GM10248 (cell line): ENCODE results near the gene FADS2.

Source experiments
- CTCF ChIA-PET: fragments of 300-600 bp; sonication (Branson Sonifier 250); formaldehyde crosslinking; extraction: SDS; loops from one replicate; lab custom pipeline; 2021; ENCODE audit warnings: antibody characterized with exemption; lab: Yijun Ruan, JAX
- POLR2A ChIA-PET: fragments of 350-650 bp; sonication (Branson Sonifier 250); formaldehyde crosslinking; extraction: SDS; loops from one replicate; lab custom pipeline; 2020; ENCODE audit warnings: antibody characterized with exemption; lab: Yijun Ruan, JAX
- DNase-seq: peaks from one replicate; pipeline ENCODE4 v3.0.0; 2012; ENCODE audit errors: extremely low spot score
- CTCF ChIP-seq: IDR thresholded peaks from 2 replicates; pipeline ENCODE4 v1.5.1; 2012; ENCODE audit warnings: mild to moderate bottlenecking, low read depth; ENCODE audit errors: extremely low read depth, missing control alignments, control extremely low read depth

FADS2 gene

GRCh38 chr11:61846362-61847020, 18.4 kb downstream of the FADS2 start:
- CTCF ChIA-PET, result interaction anchor here (0.8 to 1.7 kb wide), 2 partner anchors 49 to 52 kb away, joined by 3 to 4 read pairs; no protein-coding TSS in a partner anchor
- POLR2A ChIA-PET, result no interaction called here
- no peak for TF ChIP-seq CTCF
- no peak for DNase-seq

- CTCF ChIA-PET, result interaction anchor here (1.2 to 1.4 kb wide), 3 partner anchors 14 to 234 kb away, joined by 3 to 6 read pairs (median 4); no protein-coding TSS in a partner anchor
- POLR2A ChIA-PET, result no interaction called here
- no peak for TF ChIP-seq CTCF
- no peak for DNase-seq
Observed at GRCh38 chr11:61847914-61848581, 19.9 kb downstream of the FADS2 start.

- POLR2A ChIA-PET, result no interaction called here
- CTCF ChIA-PET, result interaction anchor here (1.2 to 1.4 kb wide), 4 partner anchors 12 to 233 kb away, joined by 3 to 6 read pairs (median 4); no protein-coding TSS in a partner anchor
- TF ChIP-seq CTCF, result no peak
Observed at GRCh38 chr11:61848631-61849030, 20.5 kb downstream of the FADS2 start.

GRCh38 chr11:61850687-61851086, 22.6 kb downstream of the FADS2 start:
- DNase-seq, result no peak
- ChIA-PET POLR2A (no interaction called here), CTCF (no interaction called here)
- no peak for TF ChIP-seq CTCF

More at GRCh38 chr11:61848631-61849030, 20.5 kb downstream of the FADS2 start:
- no peak for DNase-seq

GRCh38 chr11:61851113-61851899, 23.2 kb downstream of the FADS2 start:
- no peak for DNase-seq
- POLR2A ChIA-PET, result no interaction called here
- CTCF ChIA-PET, result no interaction called here
- TF ChIP-seq CTCF, result no peak

- DNase-seq, result no peak
- CTCF ChIA-PET, result no interaction called here
- POLR2A ChIA-PET, result no interaction called here
- TF ChIP-seq CTCF, result no peak
Observed at GRCh38 chr11:61851900-61852295, 23.8 kb downstream of the FADS2 start.
